ENCODE measurements around the gene ICE2. TPM values are rescaled to one million over a fixed set of nuclear protein-coding genes. Genes with fewer than 3 reads are reported as not detected.

The ICE2 gene
- total and polyA plus RNA-seq, 2 experiments from 2014 or later, result 64.2 to 64.3 TPM

DNA sequence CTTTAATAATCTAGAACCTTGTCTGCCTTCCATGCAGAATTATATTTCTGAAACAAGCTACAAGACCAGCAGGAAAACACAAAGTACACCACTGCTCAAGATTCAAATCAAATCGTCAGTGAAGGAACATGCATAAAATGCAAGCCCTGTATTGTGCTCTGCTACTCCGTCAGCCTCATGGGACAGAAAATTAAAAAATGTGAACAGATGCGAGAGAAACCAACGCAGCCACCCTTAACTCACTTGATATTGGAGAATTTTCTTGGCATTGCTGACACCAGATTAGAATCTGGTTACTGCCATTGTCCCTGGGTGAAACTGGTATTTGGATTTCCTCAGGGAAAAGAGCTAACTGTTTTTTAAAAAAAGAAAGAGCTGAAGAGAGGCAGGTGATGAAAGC, 104.7 kb downstream of the ICE2 start:
- H3K9me3 Mint-ChIP-seq, result no peaks in the 10 kb centered on the region
- H4K20me1 ChIP-seq (replicated peaks; ENCODE audit: insufficient read depth), result peaks cover 4% of the 10 kb centered on the region
- H3K27me3 Mint-ChIP-seq (ENCODE audit: insufficient read depth, low read depth, poor library complexity), result peaks cover 2% of the 10 kb centered on the region
- no peaks in the 10 kb centered on the region for H3K9me2 ChIP-seq (ENCODE audit: insufficient read depth)
- H3K4me1 ChIP-seq (ENCODE audit: insufficient read depth), result peaks cover 14% of the 10 kb centered on the region
- H3K36me3 Mint-ChIP-seq (ENCODE audit: low read depth), result no peaks in the 10 kb centered on the region
- H3K27ac Mint-ChIP-seq, result peak overlapping the region; percentile 83
- H3K4me3 Mint-ChIP-seq, result no peak overlapping the region
- peaks cover 22% of the 10 kb centered on the region for H3K4me1 Mint-ChIP-seq
- H3K27ac ChIP-seq (ENCODE audit: low read depth), result no peak overlapping the region
- no peak overlapping the region for H2AFZ ChIP-seq
- ATAC-seq (no peak), DNase-seq (ENCODE audit: low spot score) (no peak)
- H3K27me3 ChIP-seq (ENCODE audit: insufficient read depth), result no peaks in the 10 kb centered on the region
- 0 out of 2 replicates have a peak, but pooled peaks cover 4% of the 10 kb centered on the region for H3K79me2 ChIP-seq (replicated peaks; ENCODE audit: insufficient read depth)
- no peaks in the 10 kb centered on the region for H3K36me3 ChIP-seq (ENCODE audit: insufficient read depth)
- no peak for TF ChIP-seq ZNF331 (CRISPR knock-in tag; IDR thresholded peaks at IDR 0.05; ENCODE audit: low read depth)
- no peaks in the 10 kb centered on the region for H3F3A ChIP-seq (replicated peaks; ENCODE audit: low read depth)
- peak overlapping the region; percentile 15; the same call in 1 of the 2 replicates for H3K4me2 ChIP-seq
- H3K4me3 ChIP-seq, result no peak overlapping the region

- Mint-ChIP-seq H3K36me3 (ENCODE audit: low read depth) (no peaks in the 10 kb centered on the region), H3K9me3 (no peaks in the 10 kb centered on the region), H3K27me3 (ENCODE audit: insufficient read depth, low read depth, poor library complexity) (peaks cover 2% of the 10 kb centered on the region), H3K4me3 (no peak overlapping the region), H3K27ac (peak overlapping the region; percentile 83), H3K4me1 (peaks cover 22% of the 10 kb centered on the region)
- Histone ChIP-seq H3F3A (replicated peaks; ENCODE audit: low read depth) (no peaks in the 10 kb centered on the region), H2AFZ (no peak overlapping the region), H3K36me3 (ENCODE audit: insufficient read depth) (no peaks in the 10 kb centered on the region), H3K27ac (ENCODE audit: low read depth) (no peak overlapping the region), H3K4me3 (no peak overlapping the region), H4K20me1 (replicated peaks; ENCODE audit: insufficient read depth) (peaks cover 4% of the 10 kb centered on the region), H3K9me2 (ENCODE audit: insufficient read depth) (no peaks in the 10 kb centered on the region), H3K79me2 (replicated peaks; ENCODE audit: insufficient read depth) (0 out of 2 replicates have a peak, but pooled peaks cover 4% of the 10 kb centered on the region), H3K4me2 (no peak overlapping the region), H3K27me3 (ENCODE audit: insufficient read depth) (no peaks in the 10 kb centered on the region; the same call in 1 of the 2 replicates), H3K4me1 (ENCODE audit: insufficient read depth) (peaks cover 14% of the 10 kb centered on the region)
- ATAC-seq (no peak), DNase-seq (ENCODE audit: low spot score) (no peak)
- TF ChIP-seq, protein P1, sequence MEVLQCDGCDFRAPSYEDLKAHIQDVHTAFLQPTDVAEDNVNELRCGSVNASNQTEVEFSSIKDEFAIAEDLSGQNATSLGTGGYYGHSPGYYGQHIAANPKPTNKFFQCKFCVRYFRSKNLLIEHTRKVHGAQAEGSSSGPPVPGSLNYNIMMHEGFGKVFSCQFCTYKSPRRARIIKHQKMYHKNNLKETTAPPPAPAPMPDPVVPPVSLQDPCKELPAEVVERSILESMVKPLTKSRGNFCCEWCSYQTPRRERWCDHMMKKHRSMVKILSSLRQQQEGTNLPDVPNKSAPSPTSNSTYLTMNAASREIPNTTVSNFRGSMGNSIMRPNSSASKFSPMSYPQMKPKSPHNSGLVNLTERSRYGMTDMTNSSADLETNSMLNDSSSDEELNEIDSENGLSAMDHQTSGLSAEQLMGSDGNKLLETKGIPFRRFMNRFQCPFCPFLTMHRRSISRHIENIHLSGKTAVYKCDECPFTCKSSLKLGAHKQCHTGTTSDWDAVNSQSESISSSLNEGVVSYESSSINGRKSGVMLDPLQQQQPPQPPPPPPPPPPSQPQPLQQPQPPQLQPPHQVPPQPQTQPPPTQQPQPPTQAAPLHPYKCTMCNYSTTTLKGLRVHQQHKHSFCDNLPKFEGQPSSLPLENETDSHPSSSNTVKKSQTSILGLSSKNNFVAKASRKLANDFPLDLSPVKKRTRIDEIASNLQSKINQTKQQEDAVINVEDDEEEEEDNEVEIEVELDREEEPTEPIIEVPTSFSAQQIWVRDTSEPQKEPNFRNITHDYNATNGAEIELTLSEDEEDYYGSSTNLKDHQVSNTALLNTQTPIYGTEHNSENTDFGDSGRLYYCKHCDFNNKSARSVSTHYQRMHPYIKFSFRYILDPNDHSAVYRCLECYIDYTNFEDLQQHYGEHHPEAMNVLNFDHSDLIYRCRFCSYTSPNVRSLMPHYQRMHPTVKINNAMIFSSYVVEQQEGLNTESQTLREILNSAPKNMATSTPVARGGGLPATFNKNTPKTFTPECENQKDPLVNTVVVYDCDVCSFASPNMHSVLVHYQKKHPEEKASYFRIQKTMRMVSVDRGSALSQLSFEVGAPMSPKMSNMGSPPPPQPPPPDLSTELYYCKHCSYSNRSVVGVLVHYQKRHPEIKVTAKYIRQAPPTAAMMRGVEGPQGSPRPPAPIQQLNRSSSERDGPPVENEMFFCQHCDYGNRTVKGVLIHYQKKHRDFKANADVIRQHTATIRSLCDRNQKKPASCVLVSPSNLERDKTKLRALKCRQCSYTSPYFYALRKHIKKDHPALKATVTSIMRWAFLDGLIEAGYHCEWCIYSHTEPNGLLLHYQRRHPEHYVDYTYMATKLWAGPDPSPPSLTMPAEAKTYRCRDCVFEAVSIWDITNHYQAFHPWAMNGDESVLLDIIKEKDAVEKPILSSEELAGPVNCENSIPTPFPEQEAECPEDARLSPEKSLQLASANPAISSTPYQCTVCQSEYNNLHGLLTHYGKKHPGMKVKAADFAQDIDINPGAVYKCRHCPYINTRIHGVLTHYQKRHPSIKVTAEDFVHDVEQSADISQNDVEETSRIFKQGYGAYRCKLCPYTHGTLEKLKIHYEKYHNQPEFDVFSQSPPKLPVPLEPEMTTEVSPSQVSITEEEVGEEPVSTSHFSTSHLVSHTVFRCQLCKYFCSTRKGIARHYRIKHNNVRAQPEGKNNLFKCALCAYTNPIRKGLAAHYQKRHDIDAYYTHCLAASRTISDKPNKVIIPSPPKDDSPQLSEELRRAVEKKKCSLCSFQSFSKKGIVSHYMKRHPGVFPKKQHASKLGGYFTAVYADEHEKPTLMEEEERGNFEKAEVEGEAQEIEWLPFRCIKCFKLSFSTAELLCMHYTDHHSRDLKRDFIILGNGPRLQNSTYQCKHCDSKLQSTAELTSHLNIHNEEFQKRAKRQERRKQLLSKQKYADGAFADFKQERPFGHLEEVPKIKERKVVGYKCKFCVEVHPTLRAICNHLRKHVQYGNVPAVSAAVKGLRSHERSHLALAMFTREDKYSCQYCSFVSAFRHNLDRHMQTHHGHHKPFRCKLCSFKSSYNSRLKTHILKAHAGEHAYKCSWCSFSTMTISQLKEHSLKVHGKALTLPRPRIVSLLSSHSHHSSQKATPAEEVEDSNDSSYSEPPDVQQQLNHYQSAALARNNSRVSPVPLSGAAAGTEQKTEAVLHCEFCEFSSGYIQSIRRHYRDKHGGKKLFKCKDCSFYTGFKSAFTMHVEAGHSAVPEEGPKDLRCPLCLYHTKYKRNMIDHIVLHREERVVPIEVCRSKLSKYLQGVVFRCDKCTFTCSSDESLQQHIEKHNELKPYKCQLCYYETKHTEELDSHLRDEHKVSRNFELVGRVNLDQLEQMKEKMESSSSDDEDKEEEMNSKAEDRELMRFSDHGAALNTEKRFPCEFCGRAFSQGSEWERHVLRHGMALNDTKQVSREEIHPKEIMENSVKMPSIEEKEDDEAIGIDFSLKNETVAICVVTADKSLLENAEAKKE (CRISPR knock-in tag; IDR thresholded peaks at IDR 0.05), result no peak
- TF ChIP-seq CREB1 (CRISPR knock-in tag; IDR thresholded peaks at IDR 0.05; ENCODE audit: low read depth) (no peak), ZNF331 (CRISPR knock-in tag; IDR thresholded peaks at IDR 0.05; ENCODE audit: low read depth) (no peak)
These were observed 105.2 kb downstream of the ICE2 start for GRCh38 chr15:60373745-60374144.

Measured in GM23338 (cell line).